Keratinocyte (primary cell): ENCODE measurements around the gene MUC6.

Experiments
- EZH2 ChIP-seq: IDR thresholded peaks from one replicate; pipeline ENCODE4 v1.6.1; 2012; ENCODE audit warnings: inconsistent platforms, mild to moderate bottlenecking, low read length, moderate library complexity
- TF ChIP-seq, protein P1 (sequence below), 3 experiments: IDR thresholded peaks in 1 of 3; conservative IDR thresholded peaks in 1 of 3; optimal IDR thresholded peaks in 1 of 3; 2 replicates in 2 of 3; 3 replicates in 1 of 3; pipeline versions ENCODE3 to v1.5.1; 2011; ENCODE audit warnings: low read length in 3 of 3, mild to moderate bottlenecking in 3 of 3, moderate library complexity in 2 of 3, control low read depth in 1 of 3, inconsistent platforms in 1 of 3; ENCODE audit not compliant: insufficient read depth in 2 of 3; ENCODE audit errors: extremely low read depth in 1 of 3

DNA sequence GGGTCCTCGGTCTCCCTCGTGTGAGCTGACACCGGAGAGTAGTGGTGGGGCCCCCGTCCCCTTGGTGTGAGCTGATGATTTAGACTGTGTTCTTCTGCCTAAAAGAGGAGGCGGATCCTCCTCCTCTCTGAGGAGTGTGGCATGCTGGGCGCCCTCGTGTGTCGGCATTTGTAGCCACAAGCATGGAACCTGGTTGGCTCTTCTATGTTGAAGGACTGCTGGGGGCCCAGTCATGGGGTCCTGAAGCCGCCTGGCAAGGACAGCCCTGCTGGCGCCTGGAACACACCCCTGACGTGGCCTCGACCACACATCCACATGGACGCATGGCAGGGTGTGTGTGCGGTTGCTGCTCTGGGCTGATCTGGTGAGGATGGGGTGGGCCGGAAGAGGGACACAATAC is 60.7 kb downstream of the MUC6 start:
- TF ChIP-seq, protein P1, sequence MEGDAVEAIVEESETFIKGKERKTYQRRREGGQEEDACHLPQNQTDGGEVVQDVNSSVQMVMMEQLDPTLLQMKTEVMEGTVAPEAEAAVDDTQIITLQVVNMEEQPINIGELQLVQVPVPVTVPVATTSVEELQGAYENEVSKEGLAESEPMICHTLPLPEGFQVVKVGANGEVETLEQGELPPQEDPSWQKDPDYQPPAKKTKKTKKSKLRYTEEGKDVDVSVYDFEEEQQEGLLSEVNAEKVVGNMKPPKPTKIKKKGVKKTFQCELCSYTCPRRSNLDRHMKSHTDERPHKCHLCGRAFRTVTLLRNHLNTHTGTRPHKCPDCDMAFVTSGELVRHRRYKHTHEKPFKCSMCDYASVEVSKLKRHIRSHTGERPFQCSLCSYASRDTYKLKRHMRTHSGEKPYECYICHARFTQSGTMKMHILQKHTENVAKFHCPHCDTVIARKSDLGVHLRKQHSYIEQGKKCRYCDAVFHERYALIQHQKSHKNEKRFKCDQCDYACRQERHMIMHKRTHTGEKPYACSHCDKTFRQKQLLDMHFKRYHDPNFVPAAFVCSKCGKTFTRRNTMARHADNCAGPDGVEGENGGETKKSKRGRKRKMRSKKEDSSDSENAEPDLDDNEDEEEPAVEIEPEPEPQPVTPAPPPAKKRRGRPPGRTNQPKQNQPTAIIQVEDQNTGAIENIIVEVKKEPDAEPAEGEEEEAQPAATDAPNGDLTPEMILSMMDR (optimal IDR thresholded peaks at IDR 0.05 in 1 of 3, IDR thresholded peaks at IDR 0.05 in 1 of 3, conservative IDR thresholded peaks at IDR 0.05 in 1 of 3; ENCODE audit: extremely low read depth in 1 of 3, insufficient read depth in 2 of 3, low read length in 3 of 3): peak; percentile 15 to 40 (median 27)
- TF ChIP-seq EZH2: no peak
